Fibroblast of mammary gland (primary cell): ENCODE results near the gene SEL1L2.

Experiments used
- DNase-seq: peaks from one replicate; pipeline ENCODE4 v3.0.0-alpha.2; 2010; ENCODE audit warnings: low read depth
- H3K4me3 ChIP-seq: 2 replicates; pipeline ENCODE4 v1.5.1; 2011; ENCODE audit warnings: low read depth, mild to moderate bottlenecking, low read length, moderate library complexity; ENCODE audit not compliant: control insufficient read depth
- TF ChIP-seq, protein P1 (sequence below): conservative IDR thresholded peaks from 2 replicates; pipeline ENCODE4 v1.5.1; 2011; ENCODE audit warnings: low read depth, low read length, inconsistent platforms; ENCODE audit not compliant: control insufficient read depth, insufficient read depth

The SEL1L2 gene

DNA sequence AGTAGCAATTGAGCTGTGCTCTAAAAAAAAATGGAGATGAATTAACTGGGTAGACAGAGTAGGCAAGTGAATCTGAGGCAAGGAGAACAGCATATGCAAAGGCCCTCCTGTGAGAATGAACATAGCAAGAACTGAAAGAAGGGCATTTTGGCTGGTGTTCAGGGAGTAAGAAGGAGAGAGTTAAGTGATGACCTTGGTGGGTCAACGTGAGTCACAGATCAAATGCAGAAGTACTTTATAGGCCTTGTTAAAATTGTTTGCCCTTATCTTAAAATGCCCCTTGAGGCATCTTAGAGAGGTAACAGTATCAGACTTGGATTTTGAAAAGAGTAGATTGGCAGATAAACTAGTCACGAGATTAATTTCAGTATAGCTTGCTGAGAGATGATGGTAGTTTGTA is 181.0 kb downstream of the SEL1L2 start:
- TF ChIP-seq, protein P1, sequence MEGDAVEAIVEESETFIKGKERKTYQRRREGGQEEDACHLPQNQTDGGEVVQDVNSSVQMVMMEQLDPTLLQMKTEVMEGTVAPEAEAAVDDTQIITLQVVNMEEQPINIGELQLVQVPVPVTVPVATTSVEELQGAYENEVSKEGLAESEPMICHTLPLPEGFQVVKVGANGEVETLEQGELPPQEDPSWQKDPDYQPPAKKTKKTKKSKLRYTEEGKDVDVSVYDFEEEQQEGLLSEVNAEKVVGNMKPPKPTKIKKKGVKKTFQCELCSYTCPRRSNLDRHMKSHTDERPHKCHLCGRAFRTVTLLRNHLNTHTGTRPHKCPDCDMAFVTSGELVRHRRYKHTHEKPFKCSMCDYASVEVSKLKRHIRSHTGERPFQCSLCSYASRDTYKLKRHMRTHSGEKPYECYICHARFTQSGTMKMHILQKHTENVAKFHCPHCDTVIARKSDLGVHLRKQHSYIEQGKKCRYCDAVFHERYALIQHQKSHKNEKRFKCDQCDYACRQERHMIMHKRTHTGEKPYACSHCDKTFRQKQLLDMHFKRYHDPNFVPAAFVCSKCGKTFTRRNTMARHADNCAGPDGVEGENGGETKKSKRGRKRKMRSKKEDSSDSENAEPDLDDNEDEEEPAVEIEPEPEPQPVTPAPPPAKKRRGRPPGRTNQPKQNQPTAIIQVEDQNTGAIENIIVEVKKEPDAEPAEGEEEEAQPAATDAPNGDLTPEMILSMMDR, result no peak
- no peak overlapping the region for H3K4me3 ChIP-seq
- no peak for DNase-seq

DNA sequence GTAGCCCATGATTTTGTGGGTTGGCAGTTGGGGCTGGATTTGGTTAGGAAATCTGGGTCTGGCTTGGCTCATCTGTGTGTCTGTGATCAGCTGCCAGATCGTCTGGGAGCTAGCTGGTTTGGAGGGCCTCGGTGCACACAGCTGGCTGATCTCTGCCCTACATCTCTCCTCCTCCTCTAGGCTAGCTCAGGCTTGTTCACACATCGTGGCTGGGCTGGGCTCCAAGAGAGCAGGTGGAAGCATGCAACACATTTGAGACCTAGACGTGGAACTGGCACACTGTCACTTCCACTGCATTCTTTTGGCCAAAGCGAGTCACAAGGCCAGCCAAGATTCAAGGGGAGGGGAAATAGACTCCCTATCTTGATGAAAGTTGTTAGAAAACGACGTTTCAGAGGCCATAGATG is 189.7 kb downstream of the SEL1L2 start:
- TF ChIP-seq, protein P1, result no peak
- peak; percentile 91 for DNase-seq

DNA sequence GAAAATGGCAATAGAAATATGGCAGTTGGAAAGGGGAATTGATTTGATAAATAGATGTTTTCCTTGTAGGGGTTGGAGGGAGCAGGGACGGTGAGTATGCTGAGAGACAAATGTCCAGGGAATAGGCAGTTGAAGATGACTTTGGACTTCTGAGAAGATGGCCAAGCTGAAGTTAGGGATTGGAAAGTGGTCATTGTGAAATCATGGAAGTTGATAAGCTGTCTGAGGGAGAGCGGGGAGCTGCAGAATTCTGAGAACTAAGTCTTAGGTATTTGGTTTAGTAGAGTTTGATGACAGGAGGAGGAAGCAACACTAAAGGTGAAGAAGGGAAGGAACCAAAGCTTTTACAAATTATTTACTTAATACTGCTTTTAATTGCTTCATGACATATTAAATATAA is 190.4 kb downstream of the SEL1L2 start:
- H3K4me3 ChIP-seq, result no peak overlapping the region
- TF ChIP-seq, protein P1, result no peak
- DNase-seq, result no peak

More for the DNA sequence above, 189.7 kb downstream of the SEL1L2 start:
- no peak overlapping the region for H3K4me3 ChIP-seq
